ENCODE measurements around the gene AADAC. TPM values are rescaled to one million over a fixed set of nuclear protein-coding genes. Genes with fewer than 3 reads are reported as not detected.

Gene AADAC
- total and polyA plus RNA-seq, 2 of the 13 experiments (the other 11 are each of a cell fraction or from before 2014, with no cell fraction given): 0.87 to 1.5 TPM

DNA sequence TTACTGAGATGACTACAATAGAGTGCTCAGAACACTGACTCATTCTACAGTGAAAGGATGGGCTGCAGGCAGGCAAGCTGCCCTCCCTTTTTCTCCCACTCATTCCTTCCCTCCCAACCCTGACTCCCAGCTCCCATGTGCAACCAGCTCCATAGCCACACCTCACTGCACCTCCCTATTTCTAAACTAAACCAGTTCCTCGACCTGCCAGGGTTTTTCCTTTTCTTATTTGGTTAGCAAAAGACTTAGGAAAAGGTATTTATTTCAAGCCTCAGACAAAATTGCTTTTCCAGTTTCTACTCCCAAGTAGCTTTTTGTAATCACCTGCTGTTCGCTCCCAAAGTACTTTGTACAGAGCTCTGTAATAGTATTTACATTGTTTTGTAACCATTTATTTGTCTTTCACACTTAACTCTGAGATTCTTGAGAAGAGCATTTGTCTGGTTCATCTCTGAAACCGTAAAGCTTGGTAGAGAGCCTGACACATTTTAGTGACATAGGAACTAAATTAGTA, 2.2 kb downstream of the AADAC start (continued):
- TF ChIP-seq, protein P1, sequence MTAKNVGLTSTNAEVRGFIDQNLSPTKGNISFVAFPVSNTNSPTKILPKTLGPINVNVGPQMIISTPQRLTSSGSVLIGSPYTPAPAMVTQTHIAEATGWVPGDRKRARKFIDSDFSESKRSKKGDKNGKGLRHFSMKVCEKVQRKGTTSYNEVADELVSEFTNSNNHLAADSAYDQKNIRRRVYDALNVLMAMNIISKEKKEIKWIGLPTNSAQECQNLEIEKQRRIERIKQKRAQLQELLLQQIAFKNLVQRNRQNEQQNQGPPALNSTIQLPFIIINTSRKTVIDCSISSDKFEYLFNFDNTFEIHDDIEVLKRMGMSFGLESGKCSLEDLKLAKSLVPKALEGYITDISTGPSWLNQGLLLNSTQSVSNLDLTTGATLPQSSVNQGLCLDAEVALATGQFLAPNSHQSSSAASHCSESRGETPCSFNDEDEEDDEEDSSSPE (CRISPR knock-in tag; IDR thresholded peaks at IDR 0.05): peak; percentile 50; the same call in 1 of the 2 replicates
- TF ChIP-seq ZNF10 (CRISPR knock-in tag; IDR thresholded peaks at IDR 0.05; ENCODE audit: borderline replicate concordance, low read depth) (no peak), HDAC2 (CRISPR knock-in tag; IDR thresholded peaks at IDR 0.05) (peak; percentile 33; the same call in 1 of the 2 replicates), EEA1 (CRISPR knock-in tag; IDR thresholded peaks at IDR 0.05; ENCODE audit: borderline replicate concordance) (no peak), TSC22D2 (CRISPR knock-in tag; IDR thresholded peaks at IDR 0.05; ENCODE audit: borderline replicate concordance) (no peak), RBAK (CRISPR knock-in tag; IDR thresholded peaks at IDR 0.05) (no peak), ZNF776 (CRISPR knock-in tag; IDR thresholded peaks at IDR 0.05) (no peak), MIXL1 (CRISPR knock-in tag; IDR thresholded peaks at IDR 0.05) (peak; percentile 47; the same call in 1 of the 2 replicates), ZNF354B (CRISPR knock-in tag; IDR thresholded peaks at IDR 0.05) (no peak), ZFP41 (CRISPR knock-in tag; IDR thresholded peaks at IDR 0.05; ENCODE audit: borderline replicate concordance) (no peak), YY1 (IDR thresholded peaks at IDR 0.05; ENCODE audit: insufficient read depth, insufficient replicate concordance, low read depth, low read length) (peak; percentile 15), SP5 (CRISPR knock-in tag; IDR thresholded peaks at IDR 0.05; ENCODE audit: borderline replicate concordance, low read depth) (0 out of 2 replicates have a peak, but pooled peaks have one; percentile 36), ONECUT2 (CRISPR knock-in tag; IDR thresholded peaks at IDR 0.05) (no peak), ZNF30 (CRISPR knock-in tag; IDR thresholded peaks at IDR 0.05) (no peak), CBX1 (IDR thresholded peaks at IDR 0.05; ENCODE audit: low read depth) (no peak), TAF1 (CRISPR knock-in tag; IDR thresholded peaks at IDR 0.05) (no peak), NRL (CRISPR knock-in tag; IDR thresholded peaks at IDR 0.05; ENCODE audit: borderline replicate concordance) (no peak), ZNF260 (CRISPR knock-in tag; IDR thresholded peaks at IDR 0.05; ENCODE audit: borderline replicate concordance, low read depth) (no peak), ZNF598 (CRISPR knock-in tag; IDR thresholded peaks at IDR 0.05; ENCODE audit: borderline replicate concordance) (no peak), ELF3 (CRISPR knock-in tag; IDR thresholded peaks at IDR 0.05) (peak; percentile 32; the same call in 1 of the 2 replicates)
- TF ChIP-seq, protein P2, sequence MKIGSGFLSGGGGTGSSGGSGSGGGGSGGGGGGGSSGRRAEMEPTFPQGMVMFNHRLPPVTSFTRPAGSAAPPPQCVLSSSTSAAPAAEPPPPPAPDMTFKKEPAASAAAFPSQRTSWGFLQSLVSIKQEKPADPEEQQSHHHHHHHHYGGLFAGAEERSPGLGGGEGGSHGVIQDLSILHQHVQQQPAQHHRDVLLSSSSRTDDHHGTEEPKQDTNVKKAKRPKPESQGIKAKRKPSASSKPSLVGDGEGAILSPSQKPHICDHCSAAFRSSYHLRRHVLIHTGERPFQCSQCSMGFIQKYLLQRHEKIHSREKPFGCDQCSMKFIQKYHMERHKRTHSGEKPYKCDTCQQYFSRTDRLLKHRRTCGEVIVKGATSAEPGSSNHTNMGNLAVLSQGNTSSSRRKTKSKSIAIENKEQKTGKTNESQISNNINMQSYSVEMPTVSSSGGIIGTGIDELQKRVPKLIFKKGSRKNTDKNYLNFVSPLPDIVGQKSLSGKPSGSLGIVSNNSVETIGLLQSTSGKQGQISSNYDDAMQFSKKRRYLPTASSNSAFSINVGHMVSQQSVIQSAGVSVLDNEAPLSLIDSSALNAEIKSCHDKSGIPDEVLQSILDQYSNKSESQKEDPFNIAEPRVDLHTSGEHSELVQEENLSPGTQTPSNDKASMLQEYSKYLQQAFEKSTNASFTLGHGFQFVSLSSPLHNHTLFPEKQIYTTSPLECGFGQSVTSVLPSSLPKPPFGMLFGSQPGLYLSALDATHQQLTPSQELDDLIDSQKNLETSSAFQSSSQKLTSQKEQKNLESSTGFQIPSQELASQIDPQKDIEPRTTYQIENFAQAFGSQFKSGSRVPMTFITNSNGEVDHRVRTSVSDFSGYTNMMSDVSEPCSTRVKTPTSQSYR (CRISPR knock-in tag; IDR thresholded peaks at IDR 0.05; ENCODE audit: borderline replicate concordance): no peak
- TF ChIP-seq, protein P3, sequence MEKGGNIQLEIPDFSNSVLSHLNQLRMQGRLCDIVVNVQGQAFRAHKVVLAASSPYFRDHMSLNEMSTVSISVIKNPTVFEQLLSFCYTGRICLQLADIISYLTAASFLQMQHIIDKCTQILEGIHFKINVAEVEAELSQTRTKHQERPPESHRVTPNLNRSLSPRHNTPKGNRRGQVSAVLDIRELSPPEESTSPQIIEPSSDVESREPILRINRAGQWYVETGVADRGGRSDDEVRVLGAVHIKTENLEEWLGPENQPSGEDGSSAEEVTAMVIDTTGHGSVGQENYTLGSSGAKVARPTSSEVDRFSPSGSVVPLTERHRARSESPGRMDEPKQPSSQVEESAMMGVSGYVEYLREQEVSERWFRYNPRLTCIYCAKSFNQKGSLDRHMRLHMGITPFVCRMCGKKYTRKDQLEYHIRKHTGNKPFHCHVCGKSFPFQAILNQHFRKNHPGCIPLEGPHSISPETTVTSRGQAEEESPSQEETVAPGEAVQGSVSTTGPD (CRISPR knock-in tag; IDR thresholded peaks at IDR 0.05): no peak
- TF ChIP-seq, protein P4, sequence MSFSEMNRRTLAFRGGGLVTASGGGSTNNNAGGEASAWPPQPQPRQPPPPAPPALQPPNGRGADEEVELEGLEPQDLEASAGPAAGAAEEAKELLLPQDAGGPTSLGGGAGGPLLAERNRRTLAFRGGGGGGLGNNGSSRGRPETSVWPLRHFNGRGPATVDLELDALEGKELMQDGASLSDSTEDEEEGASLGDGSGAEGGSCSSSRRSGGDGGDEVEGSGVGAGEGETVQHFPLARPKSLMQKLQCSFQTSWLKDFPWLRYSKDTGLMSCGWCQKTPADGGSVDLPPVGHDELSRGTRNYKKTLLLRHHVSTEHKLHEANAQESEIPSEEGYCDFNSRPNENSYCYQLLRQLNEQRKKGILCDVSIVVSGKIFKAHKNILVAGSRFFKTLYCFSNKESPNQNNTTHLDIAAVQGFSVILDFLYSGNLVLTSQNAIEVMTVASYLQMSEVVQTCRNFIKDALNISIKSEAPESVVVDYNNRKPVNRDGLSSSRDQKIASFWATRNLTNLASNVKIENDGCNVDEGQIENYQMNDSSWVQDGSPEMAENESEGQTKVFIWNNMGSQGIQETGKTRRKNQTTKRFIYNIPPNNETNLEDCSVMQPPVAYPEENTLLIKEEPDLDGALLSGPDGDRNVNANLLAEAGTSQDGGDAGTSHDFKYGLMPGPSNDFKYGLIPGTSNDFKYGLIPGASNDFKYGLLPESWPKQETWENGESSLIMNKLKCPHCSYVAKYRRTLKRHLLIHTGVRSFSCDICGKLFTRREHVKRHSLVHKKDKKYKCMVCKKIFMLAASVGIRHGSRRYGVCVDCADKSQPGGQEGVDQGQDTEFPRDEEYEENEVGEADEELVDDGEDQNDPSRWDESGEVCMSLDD (CRISPR knock-in tag; IDR thresholded peaks at IDR 0.05; ENCODE audit: borderline replicate concordance): no peak
